Activated CD8-positive, alpha-beta memory T cell treated with anti-CD3 and anti-CD28 coated beads, Interleukin-2, amount 50 U/mL, for 4 hours (primary cell): Measurements from ENCODE around the gene CSF3.
"Not testable (repeated sequence)": the region's sequence is repeated elsewhere in the genome, so short reads cannot be mapped to it uniquely, and the experiment has no call there.

Source experiments
- DNase-seq: peaks from one replicate; pipeline ENCODE4 v3.0.0-alpha.2; 2020

The CSF3 gene

GRCh38 chr17:39999067-39999466, 16.2 kb upstream of the CSF3 start:
- DNase-seq = no peak

GRCh38 chr17:40000161-40000560, 15.1 kb upstream of the CSF3 start:
- DNase-seq = no peak

- not testable (repeated sequence) for DNase-seq
Measured at GRCh38 chr17:40001335-40001734, 13.9 kb upstream of the CSF3 start.

- DNase-seq = no peak
Measured at GRCh38 chr17:40004072-40004471, 11.2 kb upstream of the CSF3 start.

- no peak for DNase-seq
Measured at GRCh38 chr17:40004712-40005111, 10.5 kb upstream of the CSF3 start.

DNA sequence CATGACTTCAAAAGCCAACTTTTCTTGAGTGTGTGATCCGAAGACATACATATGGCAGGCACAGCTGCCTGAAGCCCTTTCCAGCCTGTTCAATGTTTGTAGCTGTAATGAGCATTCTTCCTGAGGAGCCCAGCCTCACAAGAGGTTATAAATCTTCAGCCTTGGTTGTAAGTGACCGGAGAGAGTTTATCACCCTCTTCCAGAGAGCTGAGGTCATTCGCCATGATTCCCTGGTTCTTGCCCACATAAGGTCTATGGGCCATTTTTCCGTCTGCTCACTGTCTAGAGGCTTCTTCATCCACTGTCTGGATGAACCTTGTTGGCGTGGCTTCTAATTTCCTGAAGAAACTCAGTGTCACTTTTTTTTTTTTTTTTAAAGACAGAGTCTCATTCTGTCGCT, 9.7 kb upstream of the CSF3 start:
- DNase-seq = no peak

- not testable (repeated sequence) for DNase-seq
Measured at GRCh38 chr17:40010946-40011500, 4.2 kb upstream of the CSF3 start.

DNA sequence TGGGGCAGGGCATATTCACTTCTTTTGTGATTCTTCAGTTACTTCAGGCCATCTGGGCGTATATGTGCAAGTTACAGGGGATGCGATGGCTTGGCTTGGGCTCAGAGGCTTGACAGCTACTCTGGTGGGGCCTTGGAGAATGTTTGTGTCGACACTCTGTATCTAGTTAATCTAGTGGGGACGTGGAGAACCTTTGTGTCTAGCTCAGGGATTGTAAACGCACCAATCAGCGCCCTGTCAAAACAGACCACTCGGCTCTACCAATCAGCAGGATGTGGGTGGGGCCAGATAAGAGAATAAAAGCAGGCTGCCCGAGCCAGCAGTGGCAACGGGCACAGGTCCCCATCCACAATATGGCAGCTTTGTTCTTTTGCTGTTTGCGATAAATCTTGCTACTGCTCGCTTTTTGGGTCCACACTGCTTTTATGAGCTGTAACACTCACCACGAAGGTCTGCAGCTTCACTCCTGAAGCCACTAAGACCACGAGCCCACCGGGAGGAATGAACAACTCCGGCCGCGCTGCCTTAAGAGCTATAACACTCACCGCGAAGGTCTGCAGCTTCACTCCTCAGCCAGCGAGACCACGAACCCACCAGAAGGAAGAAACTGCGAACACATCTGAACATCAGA, 3.1 kb upstream of the CSF3 start:
- DNase-seq = not testable (repeated sequence)

DNA sequence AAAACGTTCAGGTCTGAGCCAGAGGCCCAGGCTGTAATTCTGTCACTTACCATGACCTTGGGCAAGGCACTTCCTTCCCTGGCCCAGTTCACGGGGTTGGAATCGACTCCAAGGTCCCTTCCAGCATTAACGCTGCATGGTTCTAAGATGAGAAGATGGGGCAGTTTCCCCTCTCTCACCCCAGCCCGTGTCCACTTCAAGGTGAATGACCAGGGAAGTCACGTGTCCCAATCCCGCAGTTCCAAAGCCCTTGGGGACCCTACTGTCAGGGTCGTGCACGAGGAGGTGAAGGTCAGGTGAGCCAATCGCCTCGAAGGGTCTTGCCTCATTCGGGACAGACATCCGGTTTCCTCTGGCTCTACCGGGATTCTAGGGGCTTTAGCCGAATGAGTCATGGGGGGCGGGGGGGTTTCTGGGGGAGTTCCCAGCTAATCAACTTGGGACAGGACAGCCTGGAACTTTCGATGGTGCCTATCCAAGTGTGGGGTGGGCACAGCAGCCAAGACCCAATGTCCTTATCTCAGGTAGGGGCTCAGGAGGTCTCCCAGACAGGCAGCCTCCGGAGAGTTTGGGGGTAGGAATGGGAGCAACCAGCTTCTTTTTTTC, 762 bp upstream of the CSF3 start:
- no peak for DNase-seq

DNA sequence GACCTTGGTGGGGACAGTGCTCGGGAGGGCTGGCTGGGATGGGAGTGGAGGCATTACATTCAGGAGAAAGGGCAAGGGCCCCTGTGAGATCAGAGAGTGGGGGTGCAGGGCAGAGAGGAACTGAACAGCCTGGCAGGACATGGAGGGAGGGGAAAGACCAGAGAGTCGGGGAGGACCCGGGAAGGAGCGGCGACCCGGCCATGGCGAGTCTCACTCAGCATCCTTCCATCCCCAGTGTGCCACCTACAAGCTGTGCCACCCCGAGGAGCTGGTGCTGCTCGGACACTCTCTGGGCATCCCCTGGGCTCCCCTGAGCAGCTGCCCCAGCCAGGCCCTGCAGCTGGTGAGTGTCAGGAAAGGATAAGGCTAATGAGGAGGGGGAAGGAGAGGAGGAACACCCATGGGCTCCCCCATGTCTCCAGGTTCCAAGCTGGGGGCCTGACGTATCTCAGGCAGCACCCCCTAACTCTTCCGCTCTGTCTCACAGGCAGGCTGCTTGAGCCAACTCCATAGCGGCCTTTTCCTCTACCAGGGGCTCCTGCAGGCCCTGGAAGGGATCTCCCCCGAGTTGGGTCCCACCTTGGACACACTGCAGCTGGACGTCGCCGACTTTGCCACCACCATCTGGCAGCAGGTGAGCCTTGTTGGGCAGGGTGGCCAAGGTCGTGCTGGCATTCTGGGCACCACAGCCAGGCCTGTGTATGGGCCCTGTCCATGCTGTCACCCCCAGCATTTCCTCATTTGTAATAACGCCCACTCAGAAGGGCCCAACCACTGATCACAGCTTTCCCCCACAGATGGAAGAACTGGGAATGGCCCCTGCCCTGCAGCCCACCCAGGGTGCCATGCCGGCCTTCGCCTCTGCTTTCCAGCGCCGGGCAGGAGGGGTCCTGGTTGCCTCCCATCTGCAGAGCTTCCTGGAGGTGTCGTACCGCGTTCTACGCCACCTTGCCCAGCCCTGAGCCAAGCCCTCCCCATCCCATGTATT, 1.1 kb downstream of the CSF3 start:
- no peak for DNase-seq

- no peak for DNase-seq
Measured at GRCh38 chr17:40017422-40018080, 2.3 kb downstream of the CSF3 start.

DNA sequence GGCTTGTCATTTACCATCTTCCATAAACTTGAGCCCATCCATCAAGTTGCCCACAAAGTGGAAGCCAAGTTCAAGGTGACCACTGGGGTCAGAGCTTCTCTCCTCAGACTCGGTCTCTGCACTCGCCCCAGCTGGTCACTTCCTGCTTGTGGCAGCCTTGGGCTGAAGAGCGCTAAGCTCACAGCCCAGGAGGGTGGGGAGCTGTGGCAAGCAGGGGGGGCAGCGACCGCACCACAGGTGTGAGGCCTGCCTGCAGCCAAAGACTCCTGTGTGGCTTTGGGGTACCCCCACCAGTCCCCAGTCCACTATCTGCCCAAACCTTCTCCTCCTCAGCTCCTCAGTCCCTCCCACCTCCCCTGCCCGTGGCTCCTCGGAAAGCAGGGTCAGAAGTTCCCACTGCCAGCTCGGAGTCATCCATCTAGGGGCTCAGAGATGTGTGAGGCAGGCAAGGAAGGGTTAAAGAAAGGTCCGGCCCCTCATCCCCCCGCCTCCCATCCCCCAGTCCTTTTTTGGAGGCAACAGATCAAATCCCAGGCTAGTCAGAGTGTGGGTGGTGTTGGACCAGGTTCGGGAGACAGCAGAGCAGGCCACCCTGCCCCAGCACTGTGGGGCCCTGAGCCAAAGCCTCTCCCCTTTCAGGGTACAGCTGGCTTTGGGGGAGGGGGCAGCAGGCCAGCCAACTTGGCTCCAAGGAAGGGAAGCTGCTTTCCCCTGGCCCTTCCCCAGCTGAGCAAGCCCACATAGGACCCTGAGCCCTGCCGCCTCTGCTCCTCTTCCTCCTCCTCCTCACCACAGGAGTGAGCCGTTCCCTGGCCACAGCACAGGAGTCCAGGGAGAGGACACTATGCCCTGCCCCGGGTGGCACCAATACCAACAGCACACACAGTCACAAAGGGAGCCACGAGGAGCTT, 3.2 kb downstream of the CSF3 start:
- no peak for DNase-seq

GRCh38 chr17:40019140-40019991, 4.1 kb downstream of the CSF3 start:
- DNase-seq = no peak

DNA sequence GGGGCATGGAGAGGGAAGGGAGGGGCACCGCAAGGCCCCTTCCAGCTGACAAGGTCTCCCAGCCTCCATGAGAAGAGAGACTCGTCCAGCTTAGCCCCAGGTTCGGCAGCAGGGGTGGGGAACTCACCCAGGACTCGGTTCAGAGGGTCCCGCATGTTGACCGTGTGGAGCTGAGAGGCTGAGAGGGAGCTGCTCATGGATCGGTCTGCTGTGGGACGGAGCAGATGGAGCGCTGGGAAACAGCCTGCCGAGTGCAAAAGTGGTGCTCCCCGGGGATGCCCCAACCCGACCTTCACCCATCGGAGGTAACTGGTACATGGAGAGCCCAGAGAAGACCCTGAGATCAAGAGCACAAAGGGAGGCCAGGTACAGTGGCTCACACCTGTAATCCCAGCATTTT, 4.9 kb downstream of the CSF3 start:
- no peak for DNase-seq

DNA sequence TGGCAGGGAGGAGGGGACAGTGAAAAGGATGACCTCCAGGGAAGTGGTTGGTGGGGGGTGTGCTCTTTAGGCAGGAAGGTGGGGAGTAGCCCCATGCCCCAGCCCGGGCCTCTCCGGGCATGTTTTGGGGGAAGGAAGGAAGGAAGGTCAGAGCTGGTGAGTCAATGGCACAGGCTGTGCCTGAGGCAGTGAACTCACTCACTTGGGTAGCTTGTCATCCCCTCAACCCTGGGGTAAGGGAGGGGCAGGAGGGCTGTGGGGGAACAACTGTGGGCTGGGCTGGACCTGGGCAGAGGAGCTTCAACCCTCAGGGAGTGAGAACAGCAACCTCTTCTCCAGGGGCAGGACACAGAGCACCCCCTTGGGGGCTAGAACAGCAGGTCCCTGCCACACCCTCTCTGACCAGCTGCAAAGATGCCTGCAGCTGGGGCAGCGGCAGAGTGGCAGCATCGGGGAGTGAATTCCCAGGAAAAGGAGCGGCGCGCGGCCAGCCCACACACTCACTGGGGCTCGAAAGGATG, 6.3 kb downstream of the CSF3 start:
- DNase-seq = no peak

DNA sequence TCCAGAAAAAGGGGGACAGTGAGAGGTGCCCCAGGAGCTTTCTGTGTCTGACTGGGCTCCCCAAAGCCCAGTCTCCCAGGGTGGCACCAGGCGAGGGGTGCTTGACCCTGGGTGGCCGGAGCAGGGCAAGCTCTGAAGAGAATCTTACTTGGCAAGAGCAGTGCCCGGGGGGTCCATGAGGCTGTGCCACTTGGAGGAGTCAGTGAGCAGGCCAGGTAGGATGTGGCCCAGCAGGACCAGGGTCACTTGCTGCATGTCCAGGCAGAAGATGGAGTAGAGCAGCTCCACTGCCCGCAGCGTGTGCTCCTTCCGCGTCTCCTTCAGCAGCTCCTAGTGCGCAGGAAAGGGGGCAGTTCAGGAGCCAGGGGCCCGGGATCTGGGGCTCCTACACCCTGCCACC, 7.3 kb downstream of the CSF3 start:
- no peak for DNase-seq

DNA sequence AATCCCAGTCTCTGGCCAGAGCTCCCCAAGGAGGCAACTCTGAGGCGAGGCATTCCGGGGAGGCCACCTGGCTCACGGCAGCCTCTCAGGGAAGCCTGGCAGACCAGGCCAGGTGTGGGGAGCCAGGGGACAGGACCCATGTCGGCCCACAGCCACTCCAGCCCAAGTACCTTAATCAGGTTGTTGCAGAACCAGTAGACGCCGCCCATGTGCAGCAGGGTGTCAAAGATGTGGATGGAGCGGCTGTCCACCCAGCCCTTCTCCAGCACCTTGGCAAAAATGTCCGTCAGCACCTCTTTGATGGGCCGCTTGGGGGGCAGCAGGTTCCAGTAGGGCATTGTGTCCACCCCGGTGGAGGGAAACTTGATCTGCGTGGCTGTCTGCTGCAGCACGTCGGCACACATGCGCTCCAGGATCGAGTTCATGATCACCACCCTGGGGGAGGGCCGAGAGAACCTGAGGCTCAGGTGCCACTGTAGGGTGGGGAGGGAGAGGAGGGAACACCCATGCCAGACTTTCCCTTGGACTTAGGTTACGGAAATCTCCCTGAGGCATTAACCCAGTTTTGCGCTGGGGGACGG, 7.8 kb downstream of the CSF3 start:
- no peak for DNase-seq

DNA sequence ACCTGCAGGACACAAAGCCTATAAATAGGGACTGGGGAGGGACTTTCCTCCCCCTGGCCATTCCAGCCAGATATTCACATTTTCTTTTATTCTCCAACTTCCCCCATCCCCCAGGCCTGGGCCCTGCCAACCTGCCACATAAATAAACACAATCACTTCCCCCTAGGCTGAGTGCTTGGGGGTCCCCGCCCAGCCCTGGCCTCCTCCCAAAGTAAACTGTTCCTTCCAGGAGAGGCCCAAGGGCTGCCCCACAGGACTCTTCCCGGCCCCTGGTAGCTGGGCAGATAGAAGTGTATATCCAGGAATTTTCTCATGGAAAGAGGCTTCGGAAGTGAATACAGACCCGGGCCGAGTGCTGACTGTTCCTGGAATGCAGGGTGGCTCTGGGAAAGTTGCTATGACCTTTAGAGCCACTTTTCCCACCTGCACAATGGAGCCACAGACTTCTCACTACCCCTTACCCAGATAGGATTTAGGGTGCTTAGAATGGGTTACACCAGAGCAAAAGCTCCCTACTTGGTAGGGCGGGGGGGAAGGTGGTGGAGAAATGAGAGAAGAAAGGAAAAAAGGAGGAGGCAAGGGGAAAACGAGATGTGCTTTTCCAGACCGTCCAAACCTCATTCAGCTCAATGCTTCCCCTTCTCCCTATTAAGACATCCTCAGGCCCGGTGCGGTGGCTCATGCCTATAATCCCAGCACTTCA, 8.5 kb downstream of the CSF3 start:
- no peak for DNase-seq

DNA sequence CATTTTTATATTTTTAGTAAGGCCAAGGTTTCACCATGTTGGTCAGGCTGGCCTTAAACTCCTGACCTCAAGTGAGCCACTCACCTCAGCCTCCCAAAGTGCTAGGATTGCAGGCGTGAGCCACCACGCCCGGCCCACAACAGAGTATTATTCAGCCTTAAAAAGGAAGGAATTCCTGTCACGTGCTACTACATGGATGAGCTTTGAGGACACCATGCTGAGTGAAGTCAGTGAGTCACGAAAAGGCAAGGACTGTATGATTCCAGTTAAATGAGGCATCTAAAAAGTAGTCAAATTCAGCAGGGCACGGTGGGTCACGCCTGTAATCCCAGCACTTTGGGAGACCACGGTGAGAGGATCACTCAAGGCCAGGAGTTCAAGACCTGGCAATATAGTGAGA, 9.7 kb downstream of the CSF3 start:
- no peak for DNase-seq

DNA sequence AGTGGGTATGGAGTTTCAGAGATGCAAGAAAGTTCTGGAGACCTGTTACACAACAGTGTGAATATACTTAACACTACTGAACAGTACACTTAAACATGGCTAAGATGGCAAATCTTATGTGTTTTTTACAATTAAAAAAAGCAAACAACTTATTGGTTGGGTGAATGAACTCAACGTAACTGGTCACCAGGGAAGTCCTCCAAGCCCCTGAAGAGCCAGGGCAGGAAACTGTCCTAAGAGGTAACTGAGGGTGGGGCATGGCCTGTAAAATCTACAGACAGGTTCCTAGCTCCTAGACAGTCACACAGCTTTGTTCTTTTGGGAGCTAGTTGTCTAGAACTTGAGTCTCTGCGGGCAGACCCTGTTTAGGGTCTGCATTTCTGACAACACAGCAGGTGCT, 10.3 kb downstream of the CSF3 start:
- no peak for DNase-seq
